ENCODE results near the gene CCDC9B. TPM values are rescaled to one million over a fixed set of nuclear protein-coding genes. Genes with fewer than 3 reads are reported as not detected.

The CCDC9B gene
- total RNA-seq, 1 donor from 2014 or later = 21.6 TPM

DNA sequence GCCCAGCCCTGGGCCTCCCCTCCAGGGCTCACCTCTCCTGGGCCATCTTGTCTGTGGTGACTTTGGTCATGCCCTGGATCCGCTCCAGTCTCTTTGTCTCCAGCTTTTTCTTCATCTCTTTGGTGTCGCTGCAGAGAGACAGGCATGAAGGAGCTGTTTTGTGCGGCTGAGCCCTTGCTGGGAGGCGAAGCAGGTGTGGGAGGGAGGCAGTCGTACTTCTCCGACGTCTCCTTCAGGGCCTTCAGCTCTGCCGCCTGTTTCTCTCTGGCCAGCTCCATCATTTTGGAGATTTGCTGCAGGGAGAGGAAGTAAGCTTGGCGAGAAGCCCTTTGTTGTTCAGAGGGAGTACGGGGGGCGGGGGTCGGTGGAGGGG is 50.2 kb downstream of the CCDC9B start:
- DNase-seq (ENCODE audit: extremely low spot score, unreplicated experiment) = no peak
- peaks cover 6% of the 10 kb centered on the region for H3K27me3 Mint-ChIP-seq (ENCODE audit: unreplicated experiment)
- no peak overlapping the region for H3K27ac Mint-ChIP-seq (ENCODE audit: unreplicated experiment)
- H3K36me3 Mint-ChIP-seq (ENCODE audit: unreplicated experiment) = no peaks in the 10 kb centered on the region
- no peaks in the 10 kb centered on the region for H3K9me3 Mint-ChIP-seq (ENCODE audit: unreplicated experiment)
- peaks cover 16% of the 10 kb centered on the region for H3K4me1 Mint-ChIP-seq (ENCODE audit: unreplicated experiment)
- peak overlapping the region; percentile 32 for H3K4me3 Mint-ChIP-seq (ENCODE audit: unreplicated experiment)
- TF ChIP-seq, protein P1, sequence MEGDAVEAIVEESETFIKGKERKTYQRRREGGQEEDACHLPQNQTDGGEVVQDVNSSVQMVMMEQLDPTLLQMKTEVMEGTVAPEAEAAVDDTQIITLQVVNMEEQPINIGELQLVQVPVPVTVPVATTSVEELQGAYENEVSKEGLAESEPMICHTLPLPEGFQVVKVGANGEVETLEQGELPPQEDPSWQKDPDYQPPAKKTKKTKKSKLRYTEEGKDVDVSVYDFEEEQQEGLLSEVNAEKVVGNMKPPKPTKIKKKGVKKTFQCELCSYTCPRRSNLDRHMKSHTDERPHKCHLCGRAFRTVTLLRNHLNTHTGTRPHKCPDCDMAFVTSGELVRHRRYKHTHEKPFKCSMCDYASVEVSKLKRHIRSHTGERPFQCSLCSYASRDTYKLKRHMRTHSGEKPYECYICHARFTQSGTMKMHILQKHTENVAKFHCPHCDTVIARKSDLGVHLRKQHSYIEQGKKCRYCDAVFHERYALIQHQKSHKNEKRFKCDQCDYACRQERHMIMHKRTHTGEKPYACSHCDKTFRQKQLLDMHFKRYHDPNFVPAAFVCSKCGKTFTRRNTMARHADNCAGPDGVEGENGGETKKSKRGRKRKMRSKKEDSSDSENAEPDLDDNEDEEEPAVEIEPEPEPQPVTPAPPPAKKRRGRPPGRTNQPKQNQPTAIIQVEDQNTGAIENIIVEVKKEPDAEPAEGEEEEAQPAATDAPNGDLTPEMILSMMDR (IDR thresholded peaks at IDR 0.05) = no peak

- peaks cover 25% of the 10 kb centered on the region for H3K4me1 Mint-ChIP-seq (ENCODE audit: unreplicated experiment)
- peaks cover 4% of the 10 kb centered on the region for H3K27me3 Mint-ChIP-seq (ENCODE audit: unreplicated experiment)
- no peak overlapping the region for H3K4me3 Mint-ChIP-seq (ENCODE audit: unreplicated experiment)
- no peak for DNase-seq (ENCODE audit: extremely low spot score, unreplicated experiment)
- TF ChIP-seq, protein P1 (IDR thresholded peaks at IDR 0.05) = no peak
- H3K9me3 Mint-ChIP-seq (ENCODE audit: unreplicated experiment) = no peaks in the 10 kb centered on the region
- H3K27ac Mint-ChIP-seq (ENCODE audit: unreplicated experiment) = no peak overlapping the region
- H3K36me3 Mint-ChIP-seq (ENCODE audit: unreplicated experiment) = no peaks in the 10 kb centered on the region
Observed at GRCh38 chr15:40289140-40289775, 51.5 kb downstream of the CCDC9B start.

DNA sequence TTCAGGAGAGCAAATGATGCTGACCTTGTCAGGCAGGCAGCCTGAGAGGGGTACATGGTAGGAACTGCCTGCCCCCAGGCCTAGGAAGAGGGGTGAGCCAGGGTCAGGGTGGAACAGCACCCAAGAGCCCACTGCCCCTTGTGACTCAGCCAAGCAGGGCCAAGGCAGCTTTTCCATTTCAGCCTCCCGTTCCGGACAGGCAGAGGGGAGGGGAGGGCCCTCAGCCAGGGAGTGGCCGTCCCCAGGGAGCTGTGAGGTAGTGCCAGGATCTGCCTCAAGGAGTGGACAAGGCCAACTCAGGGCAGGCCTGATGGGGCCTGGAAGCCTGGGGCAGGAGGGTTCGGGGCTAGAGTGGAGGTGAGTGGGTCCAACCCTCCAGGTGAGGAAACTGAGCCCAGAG is 52.8 kb downstream of the CCDC9B start:
- no peaks in the 10 kb centered on the region for H3K36me3 Mint-ChIP-seq (ENCODE audit: unreplicated experiment)
- H3K27me3 Mint-ChIP-seq (ENCODE audit: unreplicated experiment) = peaks cover 9% of the 10 kb centered on the region
- no peak overlapping the region for H3K27ac Mint-ChIP-seq (ENCODE audit: unreplicated experiment)
- no peaks in the 10 kb centered on the region for H3K9me3 Mint-ChIP-seq (ENCODE audit: unreplicated experiment)
- H3K4me3 Mint-ChIP-seq (ENCODE audit: unreplicated experiment) = no peak overlapping the region
- peaks cover 30% of the 10 kb centered on the region for H3K4me1 Mint-ChIP-seq (ENCODE audit: unreplicated experiment)
- DNase-seq (ENCODE audit: extremely low spot score, unreplicated experiment) = no peak
- TF ChIP-seq, protein P1 (IDR thresholded peaks at IDR 0.05) = no peak

GRCh38 chr15:40287505-40287904 is 53.2 kb downstream of the CCDC9B start:
- no peaks in the 10 kb centered on the region for H3K9me3 Mint-ChIP-seq (ENCODE audit: unreplicated experiment)

DNA sequence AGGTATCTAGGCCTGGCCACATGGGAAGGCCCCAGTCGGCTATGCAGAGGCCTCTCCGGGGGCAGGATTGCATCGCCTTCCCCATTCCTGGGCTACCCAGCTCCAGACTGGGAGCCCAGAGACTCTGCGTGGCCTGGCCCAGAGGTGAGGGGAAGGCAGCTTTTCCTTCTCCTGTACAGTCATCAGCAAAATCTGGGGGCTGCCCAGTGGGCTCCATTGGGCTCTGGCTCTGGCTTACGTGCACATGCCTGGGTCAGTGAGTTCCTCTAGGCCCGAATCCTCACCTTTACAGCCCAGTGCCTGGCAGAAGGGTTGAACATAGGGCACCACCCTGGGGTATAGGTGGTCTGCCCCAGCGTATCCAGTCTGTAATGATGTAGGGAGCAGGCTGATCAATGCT is 53.9 kb downstream of the CCDC9B start:
- H3K27ac Mint-ChIP-seq (ENCODE audit: unreplicated experiment) = no peak overlapping the region
- peaks cover 31% of the 10 kb centered on the region for H3K4me1 Mint-ChIP-seq (ENCODE audit: unreplicated experiment)
- no peaks in the 10 kb centered on the region for H3K36me3 Mint-ChIP-seq (ENCODE audit: unreplicated experiment)
- TF ChIP-seq, protein P1 (IDR thresholded peaks at IDR 0.05) = no peak
- H3K4me3 Mint-ChIP-seq (ENCODE audit: unreplicated experiment) = no peak overlapping the region
- no peaks in the 10 kb centered on the region for H3K9me3 Mint-ChIP-seq (ENCODE audit: unreplicated experiment)
- peaks cover 11% of the 10 kb centered on the region for H3K27me3 Mint-ChIP-seq (ENCODE audit: unreplicated experiment)
- DNase-seq (ENCODE audit: extremely low spot score, unreplicated experiment) = no peak

More at GRCh38 chr15:40287505-40287904, 53.2 kb downstream of the CCDC9B start:
- no peak overlapping the region for H3K27ac Mint-ChIP-seq (ENCODE audit: unreplicated experiment)
- peaks cover 11% of the 10 kb centered on the region for H3K27me3 Mint-ChIP-seq (ENCODE audit: unreplicated experiment)
- no peaks in the 10 kb centered on the region for H3K36me3 Mint-ChIP-seq (ENCODE audit: unreplicated experiment)
- TF ChIP-seq, protein P1 (IDR thresholded peaks at IDR 0.05) = no peak
- no peak overlapping the region for H3K4me3 Mint-ChIP-seq (ENCODE audit: unreplicated experiment)
- peaks cover 31% of the 10 kb centered on the region for H3K4me1 Mint-ChIP-seq (ENCODE audit: unreplicated experiment)
- DNase-seq (ENCODE audit: extremely low spot score, unreplicated experiment) = no peak

Data from osteocyte (in vitro differentiated cells).